ENCODE data around the gene VDR.

VDR gene

GRCh38 chr12:47904713-47905709 is at the start of gene VDR:
Gene VDR (minus strand): TSS chr12:47904994. CDS start chr12:47879113, 25,881 bp downstream.
- DNase-seq: peak; percentile 80 to 92 (median 88)

GRCh38 chr12:47954058-47954457 is 49.3 kb upstream of the VDR start:
- no peak for DNase-seq

GRCh38 chr12:47950856-47951468 is 46.2 kb upstream of the VDR start:
- no peak for DNase-seq

DNA sequence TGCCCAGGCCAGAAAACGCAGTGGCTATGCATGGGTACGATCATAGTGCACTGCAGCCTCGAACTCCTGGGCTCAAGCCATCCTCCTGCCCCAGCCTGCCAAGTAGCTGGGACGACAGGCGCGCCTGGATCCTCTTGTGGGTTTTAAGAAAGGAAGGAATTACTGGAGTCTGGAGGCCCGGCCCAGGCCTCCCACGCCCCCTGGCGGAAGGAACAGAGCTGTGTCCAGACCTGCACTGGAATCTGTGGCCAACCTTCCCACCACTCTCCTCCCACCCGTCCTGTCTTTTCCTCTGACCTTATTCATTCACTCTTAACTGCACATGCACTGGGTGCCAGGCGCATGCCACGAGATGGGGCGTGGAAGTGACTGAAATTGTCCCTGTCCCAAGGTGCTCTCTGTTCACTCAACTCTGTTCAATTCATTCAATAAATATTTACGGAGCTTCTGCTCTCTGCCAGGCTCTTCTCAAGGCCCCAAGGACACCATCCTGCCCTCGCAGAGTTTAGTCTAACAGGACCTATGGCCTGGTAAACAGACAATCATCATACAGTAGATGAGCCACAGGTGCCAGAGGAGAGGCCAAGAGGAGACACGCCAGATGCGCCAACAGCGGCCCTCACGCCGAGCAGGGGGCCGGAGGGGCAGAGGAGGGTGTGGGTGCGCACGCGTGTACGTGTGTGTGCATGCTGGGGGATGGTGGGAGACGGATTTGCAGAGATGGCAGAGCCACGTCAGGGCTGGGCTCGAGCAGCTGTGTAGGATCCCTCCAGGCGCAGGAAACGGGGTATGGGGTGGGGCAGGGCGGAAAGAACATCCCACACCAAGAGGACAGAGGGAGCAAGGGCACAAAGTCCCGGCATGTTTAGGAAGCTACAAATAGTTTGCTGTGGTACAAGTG is 44.9 kb upstream of the VDR start:
- DNase-seq: peak; percentile 74 to 92 (median 86)

- DNase-seq: no peak
Measured at GRCh38 chr12:47947341-47947740, 42.5 kb upstream of the VDR start.

- peak; percentile 25 to 50 (median 38) for DNase-seq
Measured at GRCh38 chr12:47946413-47947323, 41.9 kb upstream of the VDR start.

DNA sequence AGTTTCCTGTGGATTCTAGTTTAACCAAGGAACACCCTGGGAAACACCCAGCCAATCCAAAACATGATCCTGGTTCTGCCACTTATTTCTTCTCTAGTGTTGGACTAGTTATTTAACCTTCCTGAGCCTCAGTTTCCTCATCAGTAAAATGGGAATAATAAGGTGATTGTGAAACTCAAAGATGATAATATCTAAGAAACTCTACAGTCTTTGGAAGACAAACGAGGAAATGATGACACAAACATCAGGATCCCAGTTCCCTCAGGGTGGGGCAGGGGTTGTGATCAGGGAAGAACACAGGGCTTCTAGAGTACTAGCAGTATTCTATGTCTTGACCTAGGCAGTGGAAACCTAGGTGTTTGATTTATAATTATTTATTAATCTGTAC is 40.5 kb upstream of the VDR start:
- DNase-seq: peak in 1 of 3 donors; percentile 5

DNA sequence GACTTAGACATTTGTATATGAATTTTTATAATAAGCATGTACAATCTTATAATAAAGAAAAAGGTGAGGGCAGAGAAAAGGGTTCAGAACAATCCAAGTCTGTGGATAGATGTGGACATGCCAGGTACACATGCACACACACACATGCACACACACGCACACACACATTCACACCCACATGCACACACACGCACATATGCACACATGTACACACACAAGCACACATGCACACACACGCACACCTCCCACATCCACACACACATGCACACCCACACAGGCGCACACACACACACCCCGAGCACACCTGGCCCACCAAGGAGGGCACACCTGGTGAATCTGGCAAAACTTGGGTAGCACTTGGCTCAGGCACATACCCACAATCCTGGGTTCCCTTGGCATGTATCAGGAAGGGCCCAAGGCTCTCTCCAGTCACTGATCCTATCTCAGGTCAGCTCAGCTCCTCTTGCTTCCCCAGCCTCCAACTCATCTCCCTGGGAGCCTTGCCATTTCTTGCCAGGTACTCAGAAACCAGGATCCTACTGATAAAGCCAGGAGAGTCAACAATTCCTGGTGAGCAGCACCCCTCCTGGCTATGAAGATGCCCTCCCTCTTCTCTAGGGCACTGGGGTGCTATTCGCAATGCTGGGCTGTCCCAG is 40.0 kb upstream of the VDR start:
- DNase-seq: no peak

- DNase-seq: no peak
Measured at GRCh38 chr12:47943623-47944340, 39.0 kb upstream of the VDR start.

GRCh38 chr12:47942614-47943225 is 37.9 kb upstream of the VDR start:
- DNase-seq: no peak

DNA sequence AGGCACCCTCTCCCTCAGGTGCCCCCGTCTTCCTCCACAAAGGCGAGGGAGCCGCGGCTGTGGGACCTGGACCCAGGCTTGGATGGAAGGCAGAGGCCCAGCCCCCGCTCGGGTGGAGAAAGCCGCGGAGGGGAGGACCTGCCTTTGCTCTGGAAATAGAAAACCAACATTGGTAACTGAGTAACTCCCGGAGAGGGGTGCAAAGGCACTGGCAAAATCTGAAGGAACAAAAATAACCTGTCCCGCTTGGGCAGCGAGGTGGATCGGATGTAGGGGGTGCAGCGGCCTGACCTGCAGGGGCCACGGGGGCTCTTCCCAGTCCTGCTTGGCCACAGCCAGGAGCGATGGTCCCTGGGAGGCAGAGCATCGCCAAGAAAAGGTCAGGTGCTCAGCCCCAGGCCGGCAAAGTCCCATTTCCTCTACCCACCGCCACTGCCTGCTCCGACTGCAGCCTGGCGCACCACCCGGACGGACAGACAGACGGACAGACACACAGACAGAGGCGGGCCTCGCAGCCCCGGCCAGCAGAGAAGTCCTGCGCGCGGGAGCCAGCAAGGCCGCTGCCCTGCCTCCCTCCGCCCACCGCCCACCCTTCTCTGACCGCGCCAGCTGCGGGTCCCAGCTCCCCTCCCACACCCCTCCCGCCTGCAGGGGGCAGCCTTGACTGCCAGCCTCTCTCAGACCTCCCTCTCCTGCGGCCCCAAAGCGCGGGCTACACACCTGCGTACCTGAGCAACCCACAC is 37.2 kb upstream of the VDR start:
- peak in 2 of 3 donors; percentile 35 to 55 for DNase-seq

- peak in 2 of 3 donors; percentile 22 to 36 for DNase-seq
Measured at GRCh38 chr12:47941475-47941780, 36.6 kb upstream of the VDR start.

GRCh38 chr12:47940773-47941474 is 36.1 kb upstream of the VDR start:
- no peak for DNase-seq

- no peak for DNase-seq
Measured at GRCh38 chr12:47939009-47939601, 34.3 kb upstream of the VDR start.

DNA sequence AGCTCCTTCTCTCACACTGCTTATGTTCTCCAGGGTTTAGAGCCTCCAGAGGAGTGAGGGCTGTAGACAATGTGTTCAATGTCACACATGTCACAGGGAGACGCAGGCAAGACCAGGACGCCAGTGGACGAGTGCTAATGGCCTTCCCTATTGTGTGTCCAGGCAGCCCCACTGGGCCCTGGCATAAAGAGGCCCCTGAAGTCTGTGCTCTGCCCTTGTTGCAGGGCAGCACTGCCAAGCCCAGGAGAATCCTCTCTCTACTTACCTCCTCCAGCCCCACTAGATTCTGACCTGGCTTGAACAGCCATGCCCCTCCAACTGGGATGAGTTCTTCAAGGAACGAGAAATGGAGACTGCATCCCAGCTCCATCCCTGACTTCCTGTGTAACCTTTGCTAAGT is 33.8 kb upstream of the VDR start:
- no peak for DNase-seq

GRCh38 chr12:47938093-47938492 is 33.3 kb upstream of the VDR start:
- DNase-seq: peak in 2 of 3 donors; percentile 22 to 26

GRCh38 chr12:47935184-47935583 is 30.4 kb upstream of the VDR start:
- DNase-seq: no peak

GRCh38 chr12:47931187-47931586 is 26.4 kb upstream of the VDR start:
- no peak for DNase-seq

All from suppressor macrophage treated with lipopolysaccharide for 1 hour (primary cell).